NT2/D1 (cell line): ENCODE results near the gene ADGRA3.

Experiments used
- YY1 ChIP-seq: IDR thresholded peaks from 2 replicates; pipeline ENCODE4 v1.6.1; 2011; ENCODE audit not compliant: insufficient read length, insufficient read depth
- ZNF274 ChIP-seq: IDR thresholded peaks from 2 replicates; pipeline ENCODE4 v1.6.1; 2011; ENCODE audit warnings: mild to moderate bottlenecking, low read depth, low read length

GRCh38 chr4:22476011-22476410 is 39.9 kb downstream of the ADGRA3 start:
- TF ChIP-seq ZNF274 (no peak), YY1 (no peak)
